AG04450 (cell line): ENCODE measurements around the gene SWI5. TPM values are rescaled to one million over a fixed set of nuclear protein-coding genes. Genes with fewer than 3 reads are reported as not detected.

ENCODE experiments used
- CTCF ChIA-PET: fragments of 300-600, 350-600 bp; formaldehyde crosslinking; extraction: SDS; loops from one replicate; lab custom pipeline; 2022; ENCODE audit warnings: antibody characterized with exemption, inconsistent platforms; lab: Charles Lee
- POLR2A ChIA-PET: fragments of 350-600 bp; formaldehyde crosslinking; extraction: SDS; loops from one replicate; lab custom pipeline; 2021; ENCODE audit warnings: antibody characterized with exemption, inconsistent platforms; lab: Yijun Ruan, JAX
- DNase-seq: peaks from one replicate; pipeline ENCODE4 v3.0.0-alpha.2; 2011; ENCODE audit warnings: low read depth, low spot score
- H3K27ac ChIP-seq: one replicate; pipeline ENCODE4 v1.5.1; 2012; ENCODE audit warnings: low read depth, low read length, control low read depth
- H3K27me3 ChIP-seq: one replicate; pipeline ENCODE4 v1.6.0; 2012; ENCODE audit warnings: low read length; ENCODE audit not compliant: control insufficient read depth, insufficient read depth
- H3K4me3 ChIP-seq: 2 replicates; pipeline ENCODE4 v1.5.1; 2011; ENCODE audit warnings: mild to moderate bottlenecking, low read depth, low read length, control low read depth
- H3K9me3 ChIP-seq: 2 replicates; pipeline ENCODE4 v1.5.1; 2012; ENCODE audit warnings: low read length; ENCODE audit not compliant: control insufficient read depth, insufficient read depth
- CTCF ChIP-seq: IDR thresholded peaks from 2 replicates; pipeline ENCODE4 v1.5.1; 2011; ENCODE audit warnings: low read depth, low read length, control low read depth, inconsistent platforms
- polyA plus RNA-seq: library from polyadenylated mRNA; depleted of rRNA; stranded (reverse); fragments of >200 nt; gene quantifications from 2 replicates; pipeline ENCODE4 v1.2.3, GENCODE V29; 2011

Gene SWI5
- polyA plus RNA-seq, 1 experiment, result 72.2 TPM

GRCh38 chr9:128282500-128282899 is 6.4 kb downstream of the SWI5 start:
- no peak for DNase-seq
- Histone ChIP-seq H3K27me3 (no peaks in the 10 kb centered on the region), H3K9me3 (no peaks in the 10 kb centered on the region), H3K4me3 (no peak overlapping the region), H3K27ac (no peak overlapping the region)
- ChIA-PET CTCF (interaction anchor here (1.2 to 1.4 kb wide), 2 partner anchors 13 to 17 kb away, joined by 3 to 6 read pairs; no protein-coding TSS in a partner anchor), POLR2A (no interaction called here)
- no peak for TF ChIP-seq CTCF

GRCh38 chr9:128285033-128285784 is 9.1 kb downstream of the SWI5 start:
- no peaks in the 10 kb centered on the region for H3K9me3 ChIP-seq
- no peak overlapping the region for H3K4me3 ChIP-seq
- POLR2A ChIA-PET, result interaction anchor here (1.5 kb wide), 1 partner anchor 9 kb away, joined by 4 read pairs; the partner anchor contains the start of genes GOLGA2 and SWI5
- CTCF ChIA-PET, result interaction anchor here (2.0 kb wide), 1 partner anchor 10 kb away, joined by 6 read pairs; no protein-coding TSS in a partner anchor
- DNase-seq, result no peak
- H3K27me3 ChIP-seq, result no peaks in the 10 kb centered on the region
- TF ChIP-seq CTCF, result no peak
- no peak overlapping the region for H3K27ac ChIP-seq

GRCh38 chr9:128286440-128286839 is 10.4 kb downstream of the SWI5 start:
- Histone ChIP-seq H3K9me3 (no peaks in the 10 kb centered on the region), H3K27me3 (no peaks in the 10 kb centered on the region), H3K4me3 (no peak overlapping the region), H3K27ac (no peak overlapping the region)
- CTCF ChIA-PET, result interaction anchor here (1.2 kb wide), 1 partner anchor 9 kb away, joined by 6 read pairs; no protein-coding TSS in a partner anchor
- POLR2A ChIA-PET, result interaction anchor here (0.7 kb wide), 1 partner anchor 107 kb away, joined by 5 read pairs; no protein-coding TSS in a partner anchor
- no peak for DNase-seq
- TF ChIP-seq CTCF, result no peak

GRCh38 chr9:128288273-128289004 is 12.4 kb downstream of the SWI5 start:
- no peak for TF ChIP-seq CTCF
- POLR2A ChIA-PET, result interaction anchor here (0.7 kb wide), 1 partner anchor 321 kb away, joined by 3 read pairs; no protein-coding TSS in a partner anchor
- CTCF ChIA-PET, result interaction anchor here (1.2 kb wide), 1 partner anchor 132 kb away, joined by 3 read pairs; the partner anchor contains the start of gene CERCAM

More at GRCh38 chr9:128288273-128289004, 12.4 kb downstream of the SWI5 start:
- no peaks in the 10 kb centered on the region for H3K9me3 ChIP-seq
- no peak overlapping the region for H3K4me3 ChIP-seq
- no peak overlapping the region for H3K27ac ChIP-seq
- no peaks in the 10 kb centered on the region for H3K27me3 ChIP-seq
- no peak for DNase-seq
